HEK293 (cell line): ENCODE data around the gene C9orf43.

Experiments used
- CTCF ChIA-PET: fragments of 350-600 bp; formaldehyde crosslinking; extraction: SDS; loops from one replicate; lab custom pipeline; 2021; ENCODE audit warnings: antibody characterized with exemption; lab: Yijun Ruan, JAX
- POLR2A ChIA-PET: fragments of 300-600 bp; formaldehyde crosslinking; extraction: SDS; loops from one replicate; lab custom pipeline; 2020; ENCODE audit warnings: antibody characterized with exemption, inconsistent platforms; lab: Yijun Ruan, JAX
- H3K27ac ChIP-seq: fragments of 200-500 bp; sonication (Bioruptor generic); 2 replicates; pipeline ENCODE4 v1.5.1; 2014; ENCODE audit warnings: low read depth, low read length, control low read depth, inconsistent platforms; ENCODE audit errors: extremely low read depth
- H3K36me3 ChIP-seq, 2 experiments: fragments of 200-500 bp in 1 of 2; sonication (Bioruptor generic) in 1 of 2; 1 replicate in 1 of 2; 2 replicates in 1 of 2; pipeline ENCODE4 v1.5.1; 2014 to 2017; ENCODE audit warnings: inconsistent platforms in 2 of 2, low read length in 2 of 2; ENCODE audit not compliant: control insufficient read depth in 2 of 2, insufficient read depth in 1 of 2
- H3K4me1 ChIP-seq: fragments of 200-500 bp; sonication (Bioruptor generic); 2 replicates; pipeline ENCODE4 v1.5.1; 2014; ENCODE audit warnings: mild to moderate bottlenecking, low read length, inconsistent platforms; ENCODE audit not compliant: control insufficient read depth, insufficient read depth
- H3K4me3 ChIP-seq: 2 replicates; pipeline ENCODE4 v1.5.1; 2011; ENCODE audit warnings: low read depth, mild to moderate bottlenecking, control low read depth, low read length, moderate library complexity
- H3K9me3 ChIP-seq: fragments of 200-500 bp; sonication (Bioruptor generic); 2 replicates; pipeline ENCODE4 v1.5.1; 2014; ENCODE audit warnings: low read depth, low read length, inconsistent platforms; ENCODE audit not compliant: control insufficient read depth, insufficient read depth
- FEZF1 ChIP-seq: fragments of 450-650 bp; formaldehyde crosslinking; IDR thresholded peaks from 2 replicates; pipeline ENCODE4 v1.5.1; 2016; ENCODE audit warnings: missing biosample characterization, missing genetic modification characterization
- INSM2 ChIP-seq: fragments of 450-650 bp; formaldehyde crosslinking; IDR thresholded peaks from 2 replicates; pipeline ENCODE4 v1.5.1; 2016; ENCODE audit warnings: missing biosample characterization, missing genetic modification characterization
- PRDM6 ChIP-seq: fragments of 450-650 bp; formaldehyde crosslinking; IDR thresholded peaks from 2 replicates; pipeline ENCODE4 v1.5.1; 2017; ENCODE audit warnings: missing biosample characterization, missing genetic modification characterization
- TCF7L2 ChIP-seq: IDR thresholded peaks from 2 replicates; pipeline ENCODE4 v1.6.1; 2011; ENCODE audit warnings: low read depth, mild to moderate bottlenecking, inconsistent platforms, low read length, moderate library complexity, borderline replicate concordance
- TRIM28 ChIP-seq: IDR thresholded peaks from 2 replicates; pipeline ENCODE4 v1.6.1; 2011; ENCODE audit warnings: low read length, control low read depth, borderline replicate concordance
- TSHZ1 ChIP-seq: fragments of 450-650 bp; formaldehyde crosslinking; IDR thresholded peaks from 2 replicates; pipeline ENCODE4 v1.5.1; 2016; ENCODE audit warnings: missing biosample characterization, missing genetic modification characterization, borderline replicate concordance
- ZBTB21 ChIP-seq: fragments of 450-650 bp; formaldehyde crosslinking; IDR thresholded peaks from 2 replicates; pipeline ENCODE4 v1.5.1; 2017; ENCODE audit warnings: missing biosample characterization, missing genetic modification characterization
- ZEB2 ChIP-seq: fragments of 450-650 bp; formaldehyde crosslinking; IDR thresholded peaks from 2 replicates; pipeline ENCODE4 v1.5.1; 2016; ENCODE audit warnings: missing biosample characterization, missing genetic modification characterization
- ZFP41 ChIP-seq: fragments of 450-650 bp; formaldehyde crosslinking; IDR thresholded peaks from 2 replicates; pipeline ENCODE4 v1.5.1; 2016; ENCODE audit warnings: missing biosample characterization, missing genetic modification characterization, borderline replicate concordance
- ZNF121 ChIP-seq: fragments of 450-650 bp; formaldehyde crosslinking; IDR thresholded peaks from 2 replicates; pipeline ENCODE4 v1.5.1; 2016; ENCODE audit warnings: missing biosample characterization, missing genetic modification characterization
- ZNF140 ChIP-seq: fragments of 450-650 bp; formaldehyde crosslinking; IDR thresholded peaks from 2 replicates; pipeline ENCODE4 v1.5.1; 2016; ENCODE audit warnings: missing biosample characterization, missing genetic modification characterization
- ZNF155 ChIP-seq: fragments of 450-650 bp; formaldehyde crosslinking; IDR thresholded peaks from 2 replicates; pipeline ENCODE4 v1.5.1; 2016; ENCODE audit warnings: missing biosample characterization, missing genetic modification characterization
- ZNF157 ChIP-seq: fragments of 450-650 bp; formaldehyde crosslinking; IDR thresholded peaks from 2 replicates; pipeline ENCODE4 v1.5.1; 2016; ENCODE audit warnings: missing biosample characterization, missing genetic modification characterization
- ZNF16 ChIP-seq: fragments of 450-650 bp; formaldehyde crosslinking; IDR thresholded peaks from 2 replicates; pipeline ENCODE4 v1.5.1; 2016; ENCODE audit warnings: low read depth, missing biosample characterization, missing genetic modification characterization
- ZNF19 ChIP-seq: fragments of 450-650 bp; formaldehyde crosslinking; IDR thresholded peaks from 2 replicates; pipeline ENCODE4; 2016; ENCODE audit warnings: missing biosample characterization, missing genetic modification characterization, low read depth
- ZNF248 ChIP-seq: fragments of 450-650 bp; formaldehyde crosslinking; IDR thresholded peaks from 2 replicates; pipeline ENCODE4 v1.5.1; 2017; ENCODE audit warnings: missing biosample characterization, missing genetic modification characterization
- ZNF37A ChIP-seq: fragments of 450-650 bp; IDR thresholded peaks from 2 replicates; pipeline ENCODE4 v1.5.1; 2018; ENCODE audit warnings: missing biosample characterization, missing genetic modification characterization
- ZNF473 ChIP-seq: fragments of 450-650 bp; formaldehyde crosslinking; IDR thresholded peaks from 2 replicates; pipeline ENCODE4 v1.5.1; 2017; ENCODE audit warnings: missing biosample characterization, missing genetic modification characterization
- ZNF501 ChIP-seq: fragments of 450-650 bp; formaldehyde crosslinking; IDR thresholded peaks from 2 replicates; pipeline ENCODE4 v1.5.1; 2016; ENCODE audit warnings: missing biosample characterization, missing genetic modification characterization
- ZNF514 ChIP-seq: fragments of 450-650 bp; formaldehyde crosslinking; IDR thresholded peaks from 2 replicates; pipeline ENCODE4 v1.5.1; 2016; ENCODE audit warnings: missing biosample characterization, missing genetic modification characterization
- ZNF561 ChIP-seq: fragments of 450-650 bp; IDR thresholded peaks from 2 replicates; pipeline ENCODE4 v1.5.1; 2018; ENCODE audit warnings: missing biosample characterization, missing genetic modification characterization, borderline replicate concordance
- ZNF621 ChIP-seq: fragments of 450-650 bp; formaldehyde crosslinking; IDR thresholded peaks from 2 replicates; pipeline ENCODE4 v1.5.1; 2017; ENCODE audit warnings: missing biosample characterization, missing genetic modification characterization
- ZNF664 ChIP-seq: fragments of 450-650 bp; formaldehyde crosslinking; IDR thresholded peaks from 2 replicates; pipeline ENCODE4 v1.5.1; 2016; ENCODE audit warnings: missing biosample characterization, missing genetic modification characterization
- ZNF747 ChIP-seq: fragments of 450-650 bp; formaldehyde crosslinking; IDR thresholded peaks from 2 replicates; pipeline ENCODE4 v1.5.1; 2016; ENCODE audit warnings: missing biosample characterization, missing genetic modification characterization
- ZNF768 ChIP-seq: fragments of 450-650 bp; formaldehyde crosslinking; IDR thresholded peaks from 2 replicates; pipeline ENCODE4 v1.5.1; 2018; ENCODE audit warnings: missing biosample characterization, mild to moderate bottlenecking, missing genetic modification characterization
- ZNF843 ChIP-seq: fragments of 450-650 bp; formaldehyde crosslinking; IDR thresholded peaks from 2 replicates; pipeline ENCODE4 v1.5.1; 2016; ENCODE audit warnings: missing biosample characterization, missing genetic modification characterization

Gene C9orf43

GRCh38 chr9:113361304-113362018, 49.1 kb upstream of the C9orf43 start:
- no peaks in the 10 kb centered on the region for H3K9me3 ChIP-seq
- POLR2A ChIA-PET, result interaction anchor here (0.9 to 1.2 kb wide), 4 partner anchors 14 to 38 kb away, joined by 3 read pairs; partner anchors contain the start of genes HDHD3 and WDR31
- CTCF ChIA-PET, result interaction anchor here (0.6 to 2.0 kb wide), 3 partner anchors 39 to 227 kb away, joined by 3 to 7 read pairs (median 5); partner anchors contain the start of genes ALAD, CDC26 and PRPF4
- H3K4me3 ChIP-seq, result no peak overlapping the region
- H3K4me1 ChIP-seq, result no peaks in the 10 kb centered on the region
- H3K36me3 ChIP-seq, result no peaks in the 10 kb centered on the region
- TF ChIP-seq ZNF768 (tag by site-specific recombination) (no peak), ZNF561 (no peak), TRIM28 (no peak), ZNF248 (no peak), PRDM6 (tag by site-specific recombination) (peak; percentile 37; the same call in 1 of the 2 replicates)
- no peak overlapping the region for H3K27ac ChIP-seq

GRCh38 chr9:113363336-113363735, 47.2 kb upstream of the C9orf43 start:
- ChIA-PET CTCF (interaction anchor here (1.1 to 2.0 kb wide), 3 partner anchors 51 to 89 kb away, joined by 3 to 5 read pairs (median 3); partner anchors contain the start of genes CDC26 and PRPF4), POLR2A (interaction anchor here (0.6 to 1.1 kb wide), 2 partner anchors 47 to 88 kb away, joined by 3 read pairs; partner anchors contain the start of genes C9orf43, CDC26, POLE3 and PRPF4)
- Histone ChIP-seq H3K9me3 (no peaks in the 10 kb centered on the region), H3K4me1 (no peaks in the 10 kb centered on the region), H3K4me3 (no peak overlapping the region), H3K27ac (no peak overlapping the region), H3K36me3 (no peaks in the 10 kb centered on the region)
- TF ChIP-seq ZNF121 (peak; percentile 15; the same call in 1 of the 2 replicates), ZNF16 (tag by site-specific recombination) (no peak)

GRCh38 chr9:113364951-113365350, 45.6 kb upstream of the C9orf43 start:
- Histone ChIP-seq H3K9me3 (no peaks in the 10 kb centered on the region), H3K27ac (no peak overlapping the region), H3K4me3 (no peak overlapping the region), H3K36me3 (no peaks in the 10 kb centered on the region), H3K4me1 (no peaks in the 10 kb centered on the region)
- POLR2A ChIA-PET, result interaction anchor here (1.5 to 1.9 kb wide), 2 partner anchors 12 to 24 kb away, joined by 4 to 10 read pairs; partner anchors contain the start of genes HDHD3 and WDR31
- CTCF ChIA-PET, result interaction anchor here (0.6 to 1.1 kb wide), 4 partner anchors 10 to 68 kb away, joined by 3 read pairs; no protein-coding TSS in a partner anchor
- TF ChIP-seq ZNF664 (tag by site-specific recombination) (no peak), ZNF747 (tag by site-specific recombination) (no peak), ZNF157 (no peak), ZNF37A (tag by site-specific recombination) (no peak), TCF7L2 (no peak), INSM2 (tag by site-specific recombination) (no peak), FEZF1 (tag by site-specific recombination) (no peak), TSHZ1 (no peak), ZNF514 (tag by site-specific recombination) (no peak), ZNF155 (tag by site-specific recombination) (no peak), ZNF501 (tag by site-specific recombination) (no peak), ZBTB21 (tag by site-specific recombination) (no peak), ZNF473 (tag by site-specific recombination) (no peak), ZNF843 (no peak), ZFP41 (tag by site-specific recombination) (no peak), ZNF621 (tag by site-specific recombination) (no peak), ZNF140 (no peak), ZEB2 (tag by site-specific recombination) (no peak), ZNF19 (tag by site-specific recombination) (no peak)
